ENCODE measurements around the gene DAZAP1. TPM values are rescaled to one million over a fixed set of nuclear protein-coding genes. Genes with fewer than 3 reads are reported as not detected.

Gene DAZAP1
- total RNA-seq, 1 donor from 2014 or later: 98.7 TPM

GRCh38 chr19:1394252-1395193 is 12.9 kb upstream of the DAZAP1 start:
- H3K27me3 ChIP-seq: no peaks in the 10 kb centered on the region
- no peak for DNase-seq
- H3K27ac ChIP-seq: no peak overlapping the region
- TF ChIP-seq CTCF (IDR thresholded peaks at IDR 0.05): no peak
- H3K4me3 ChIP-seq: no peak overlapping the region
- H3K4me1 ChIP-seq: no peaks in the 10 kb centered on the region
- H3K9me3 ChIP-seq: no peaks in the 10 kb centered on the region
- intact Hi-C loops (cut with DNase I): no loop called here
- H3K36me3 ChIP-seq: peaks cover 42% of the 10 kb centered on the region
- peak; percentile 6 for ATAC-seq

- no peak for TF ChIP-seq CTCF (IDR thresholded peaks at IDR 0.05)
- no peak for DNase-seq
These were observed 12.0 kb upstream of the DAZAP1 start for GRCh38 chr19:1395194-1396018.

DNA sequence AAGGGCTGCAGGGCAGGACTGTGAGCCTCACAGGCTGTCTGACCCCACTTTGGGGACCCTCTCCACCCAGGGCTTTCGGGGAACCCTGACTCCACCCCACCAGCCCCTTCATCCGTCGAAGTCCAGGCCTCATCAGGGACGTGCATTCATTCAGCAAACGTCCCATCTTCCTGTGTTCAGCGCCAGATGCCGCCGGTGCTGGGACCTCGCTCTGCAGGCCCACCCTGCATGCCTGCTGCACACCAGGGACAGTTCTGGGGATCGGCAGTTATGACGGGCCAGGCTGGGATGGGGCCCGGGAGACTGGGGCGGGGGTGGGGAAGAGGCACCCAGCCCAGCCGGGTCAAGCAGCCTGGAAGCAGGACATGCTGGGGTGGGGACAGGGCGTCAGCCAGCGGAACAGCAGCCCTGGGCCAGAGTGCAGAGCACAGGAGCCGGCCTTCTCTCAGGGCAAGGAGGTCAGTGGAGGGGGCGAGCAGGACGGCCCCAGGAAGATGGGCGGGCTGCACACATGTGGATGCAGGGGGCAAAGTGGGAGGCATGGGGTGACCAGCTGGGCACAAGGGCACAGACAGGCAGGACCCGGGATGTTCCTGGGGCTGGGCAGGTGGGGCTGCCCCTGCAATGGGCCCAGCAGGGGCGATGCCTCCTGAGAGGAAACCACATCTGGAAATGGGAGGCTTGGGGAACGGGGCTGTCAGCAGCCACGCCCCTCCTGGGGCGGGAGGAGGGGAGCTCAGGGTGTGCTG is 11.2 kb upstream of the DAZAP1 start:
- Histone ChIP-seq H3K4me1 (peaks cover 7% of the 10 kb centered on the region), H3K9me3 (no peaks in the 10 kb centered on the region), H3K4me3 (no peak overlapping the region), H3K27me3 (no peaks in the 10 kb centered on the region), H3K36me3 (peaks cover 31% of the 10 kb centered on the region), H3K27ac (no peak overlapping the region)
- TF ChIP-seq CTCF (IDR thresholded peaks at IDR 0.05): no peak
- ATAC-seq (no peak), DNase-seq (no peak)
- intact Hi-C loops (cut with DNase I): no loop called here

More at GRCh38 chr19:1395194-1396018, 12.0 kb upstream of the DAZAP1 start:
- H3K36me3 ChIP-seq: peaks cover 39% of the 10 kb centered on the region
- no peak overlapping the region for H3K4me3 ChIP-seq
- intact Hi-C loops (cut with DNase I): no loop called here
- H3K27me3 ChIP-seq: no peaks in the 10 kb centered on the region
- H3K9me3 ChIP-seq: no peaks in the 10 kb centered on the region
- no peak overlapping the region for H3K27ac ChIP-seq
- ATAC-seq: no peak
- H3K4me1 ChIP-seq: no peaks in the 10 kb centered on the region

- Histone ChIP-seq H3K36me3 (peaks cover 23% of the 10 kb centered on the region), H3K27ac (no peak overlapping the region), H3K27me3 (peaks cover under 1% of the 10 kb centered on the region), H3K9me3 (no peaks in the 10 kb centered on the region), H3K4me3 (no peak overlapping the region), H3K4me1 (peaks cover 13% of the 10 kb centered on the region)
- TF ChIP-seq CTCF (IDR thresholded peaks at IDR 0.05): no peak
- DNase-seq (no peak), ATAC-seq (no peak)
- intact Hi-C loops (cut with DNase I): no loop called here
These were observed 10.4 kb upstream of the DAZAP1 start for GRCh38 chr19:1396768-1397679.

Data from upper lobe of right lung (tissue), 1 donor.